22Rv1 (cell line): Measurements from ENCODE around the gene ZNF343.
A peak's percentile ranks its signal among the peaks of the same experiment; 100 is the strongest.

ENCODE experiments used
- H3K27ac ChIP-seq: fragments of 450-650 bp; 2 replicates; pipeline ENCODE4 v1.5.1; 2017
- CTCF ChIP-seq: fragments of 450-650 bp; IDR thresholded peaks from 2 replicates; pipeline ENCODE4 v1.5.1; 2017; ENCODE audit warnings: mild to moderate bottlenecking
- ZFX ChIP-seq: fragments of 450-650 bp; IDR thresholded peaks from 2 replicates; pipeline ENCODE4 v1.6.1; 2017; ENCODE audit warnings: antibody characterized with exemption, borderline replicate concordance

The ZNF343 gene

GRCh38 chr20:2476742-2477615, 31.7 kb downstream of the ZNF343 start:
- TF ChIP-seq CTCF: peak; percentile 54
- TF ChIP-seq ZFX: no peak
- H3K27ac ChIP-seq: no peak overlapping the region

GRCh38 chr20:2475850-2476741, 32.6 kb downstream of the ZNF343 start:
- H3K27ac ChIP-seq: no peak overlapping the region
- no peak for TF ChIP-seq ZFX
- TF ChIP-seq CTCF: no peak

GRCh38 chr20:2473516-2473915, 35.2 kb downstream of the ZNF343 start:
- no peak for TF ChIP-seq ZFX
- no peak for TF ChIP-seq CTCF
- H3K27ac ChIP-seq: no peak overlapping the region

GRCh38 chr20:2470423-2471193, 38.1 kb downstream of the ZNF343 start, which contains the start of gene SNRPB:
SNRPB (minus strand) TSS chr20:2470789; CDS start chr20:2470690, 99 bp downstream.
- H3K27ac ChIP-seq: peak within 1 kb of the TSS; percentile 92
- TF ChIP-seq CTCF: no peak
- TF ChIP-seq ZFX: peak; percentile 84; the same call in 1 of the 2 replicates

GRCh38 chr20:2469991-2470422, 38.7 kb downstream of the ZNF343 start:
- TF ChIP-seq ZFX: no peak
- peak overlapping the region; percentile 92 for H3K27ac ChIP-seq

GRCh38 chr20:2468581-2469407, 39.9 kb downstream of the ZNF343 start:
- TF ChIP-seq ZFX: no peak
- TF ChIP-seq CTCF: no peak
- H3K27ac ChIP-seq: peak overlapping the region; percentile 92
